Measurements from ENCODE around the gene SORT1. TPM values are rescaled to one million over a fixed set of nuclear protein-coding genes. Genes with fewer than 3 reads are reported as not detected.

SORT1 gene
- total and polyA plus RNA-seq, 4 donors, result 39.0 to 135 (median 57.4) TPM

DNA sequence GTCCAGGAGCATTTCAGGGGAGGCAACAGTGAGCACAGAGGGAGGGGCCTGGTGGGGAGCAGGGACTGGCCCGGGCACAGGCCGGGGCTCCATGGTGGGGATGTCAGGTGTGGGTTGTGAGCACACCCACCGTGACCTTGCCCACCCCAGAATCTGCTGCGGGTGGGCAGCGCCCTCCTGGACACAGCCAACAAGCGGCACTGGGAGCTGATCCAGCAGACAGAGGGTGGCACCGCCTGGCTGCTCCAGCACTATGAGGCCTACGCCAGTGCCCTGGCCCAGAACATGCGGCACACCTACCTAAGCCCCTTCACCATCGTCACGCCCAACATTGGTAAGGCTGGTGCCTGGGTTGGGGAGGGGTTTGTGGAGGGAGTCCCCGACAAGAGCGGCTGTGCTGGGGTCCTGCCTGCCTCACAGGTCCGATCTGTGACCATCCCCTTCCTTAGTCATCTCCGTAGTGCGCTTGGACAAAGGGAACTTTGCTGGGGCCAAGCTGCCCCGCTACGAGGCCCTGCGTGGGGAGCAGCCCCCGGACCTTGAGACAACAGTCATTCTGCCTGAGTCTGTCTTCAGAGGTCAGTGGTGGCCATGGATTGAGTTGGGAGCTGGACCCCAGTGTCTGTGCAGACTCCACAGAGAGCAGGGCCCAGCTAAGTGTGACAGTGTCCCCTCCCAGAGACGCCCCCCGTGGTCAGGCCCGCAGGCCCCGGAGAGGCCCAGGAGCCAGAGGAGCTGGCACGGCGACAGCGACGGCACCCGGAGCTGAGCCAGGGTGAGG is 129.1 kb downstream of the SORT1 start:
- TF ChIP-seq, protein P1, sequence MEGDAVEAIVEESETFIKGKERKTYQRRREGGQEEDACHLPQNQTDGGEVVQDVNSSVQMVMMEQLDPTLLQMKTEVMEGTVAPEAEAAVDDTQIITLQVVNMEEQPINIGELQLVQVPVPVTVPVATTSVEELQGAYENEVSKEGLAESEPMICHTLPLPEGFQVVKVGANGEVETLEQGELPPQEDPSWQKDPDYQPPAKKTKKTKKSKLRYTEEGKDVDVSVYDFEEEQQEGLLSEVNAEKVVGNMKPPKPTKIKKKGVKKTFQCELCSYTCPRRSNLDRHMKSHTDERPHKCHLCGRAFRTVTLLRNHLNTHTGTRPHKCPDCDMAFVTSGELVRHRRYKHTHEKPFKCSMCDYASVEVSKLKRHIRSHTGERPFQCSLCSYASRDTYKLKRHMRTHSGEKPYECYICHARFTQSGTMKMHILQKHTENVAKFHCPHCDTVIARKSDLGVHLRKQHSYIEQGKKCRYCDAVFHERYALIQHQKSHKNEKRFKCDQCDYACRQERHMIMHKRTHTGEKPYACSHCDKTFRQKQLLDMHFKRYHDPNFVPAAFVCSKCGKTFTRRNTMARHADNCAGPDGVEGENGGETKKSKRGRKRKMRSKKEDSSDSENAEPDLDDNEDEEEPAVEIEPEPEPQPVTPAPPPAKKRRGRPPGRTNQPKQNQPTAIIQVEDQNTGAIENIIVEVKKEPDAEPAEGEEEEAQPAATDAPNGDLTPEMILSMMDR (IDR thresholded peaks at IDR 0.05; ENCODE audit: control extremely low read depth, extremely low read depth), result no peak
- H3K4me1 ChIP-seq (ENCODE audit: control insufficient read depth in 5 of 5, insufficient read depth in 5 of 5, low read length in 5 of 5), result peaks cover 0 to 17% (median 2%) of the 10 kb centered on the region in 5 donors
- DNase-seq (no peak), ATAC-seq (ENCODE audit: insufficient read depth, low FRiP score) (no peak)
- H3K27me3 ChIP-seq (ENCODE audit: control insufficient read depth in 3 of 3, insufficient read depth in 3 of 3, low read length in 2 of 3), result no peaks in the 10 kb centered on the region
- no peaks in the 10 kb centered on the region for H3K9me3 ChIP-seq (ENCODE audit: control insufficient read depth in 4 of 4, insufficient read depth in 3 of 4, low read length in 3 of 4)
- no peak overlapping the region for H3K4me3 ChIP-seq
- WGBS, 2 donors, result 93 to 96% methylated on average over 26 to 29 of the region's 29 CpGs
- H3K27ac ChIP-seq (ENCODE audit: low read depth in 1 of 2, low read length in 1 of 2), result no peak overlapping the region
- peaks cover 0 to 4% (median 2%) of the 10 kb centered on the region in 4 donors for H3K36me3 ChIP-seq (ENCODE audit: control insufficient read depth in 4 of 4, insufficient read depth in 4 of 4, low read length in 4 of 4)
- H3K9ac ChIP-seq (ENCODE audit: insufficient read depth in 1 of 2, low read length in 2 of 2), result no peak overlapping the region

- Histone ChIP-seq H3K9me3 (ENCODE audit: control insufficient read depth in 4 of 4, insufficient read depth in 3 of 4, low read length in 3 of 4) (no peaks in the 10 kb centered on the region), H3K27ac (ENCODE audit: low read depth in 1 of 2, low read length in 1 of 2) (no peak overlapping the region), H3K36me3 (ENCODE audit: control insufficient read depth in 4 of 4, insufficient read depth in 4 of 4, low read length in 4 of 4) (peaks cover 0 to 4% (median 2%) of the 10 kb centered on the region in 4 donors), H3K9ac (ENCODE audit: insufficient read depth in 1 of 2, low read length in 2 of 2) (no peak overlapping the region), H3K27me3 (ENCODE audit: control insufficient read depth in 3 of 3, insufficient read depth in 3 of 3, low read length in 2 of 3) (no peaks in the 10 kb centered on the region), H3K4me1 (ENCODE audit: control insufficient read depth in 5 of 5, insufficient read depth in 5 of 5, low read length in 5 of 5) (peaks cover 0 to 9% (median 2%) of the 10 kb centered on the region in 5 donors), H3K4me3 (no peak overlapping the region)
- WGBS, 2 donors, result 92 to 93% methylated on average over 17 of the region's 17 CpGs
- ATAC-seq (ENCODE audit: insufficient read depth, low FRiP score) (no peak), DNase-seq (no peak)
- TF ChIP-seq, protein P1 (IDR thresholded peaks at IDR 0.05; ENCODE audit: control extremely low read depth, extremely low read depth), result no peak
Measured at GRCh38 chr1:109267743-109268300, 129.9 kb downstream of the SORT1 start.

- no peak overlapping the region for H3K27ac ChIP-seq (ENCODE audit: low read depth in 1 of 2, low read length in 1 of 2)
- ATAC-seq (ENCODE audit: insufficient read depth, low FRiP score), result no peak
- H3K4me1 ChIP-seq (ENCODE audit: control insufficient read depth in 5 of 5, insufficient read depth in 5 of 5, low read length in 5 of 5), result peaks cover 0 to 2% (median 0%) of the 10 kb centered on the region in 5 donors
- peaks cover 0 to 4% (median 2%) of the 10 kb centered on the region in 4 donors for H3K36me3 ChIP-seq (ENCODE audit: control insufficient read depth in 4 of 4, insufficient read depth in 4 of 4, low read length in 4 of 4)
- WGBS, 2 donors, result 81 to 82% methylated on average over 11 of the region's 11 CpGs
- TF ChIP-seq, protein P1 (IDR thresholded peaks at IDR 0.05; ENCODE audit: control extremely low read depth, extremely low read depth), result no peak
- no peak for DNase-seq
- H3K9ac ChIP-seq (ENCODE audit: insufficient read depth in 1 of 2, low read length in 2 of 2), result no peak overlapping the region
- H3K9me3 ChIP-seq (ENCODE audit: control insufficient read depth in 4 of 4, insufficient read depth in 3 of 4, low read length in 3 of 4), result no peaks in the 10 kb centered on the region
- no peaks in the 10 kb centered on the region for H3K27me3 ChIP-seq (ENCODE audit: control insufficient read depth in 3 of 3, insufficient read depth in 3 of 3, low read length in 2 of 3)
- H3K4me3 ChIP-seq, result no peak overlapping the region
Measured at GRCh38 chr1:109266965-109267364, 130.8 kb downstream of the SORT1 start.
